GM12878 (cell line): Measurements from ENCODE around the gene MCOLN3. TPM values are rescaled to one million over a fixed set of nuclear protein-coding genes. Genes with fewer than 3 reads are reported as not detected.
A peak's percentile ranks its signal among the peaks of the same experiment; 100 is the strongest.

Experiments
- ATAC-seq: fragments of 200-7000 bp; cut with Tn5 transposase; 3 replicates; pipeline ENCODE4 v1.9.1; 2020; ENCODE audit warnings: mild to moderate bottlenecking, moderate library complexity
- BruUV-seq: library from RNA; stranded (reverse); fragments of 400-500 nt; replicated peaks from 2 replicates; lab custom pipeline; 2021; lab: Mats Ljungman, UMichigan
- CTCF ChIA-PET: fragments of 300-600 bp; sonication (Branson Sonifier 250); formaldehyde crosslinking; extraction: SDS; loops from one replicate; lab custom pipeline; 2021; ENCODE audit warnings: inconsistent platforms; lab: Yijun Ruan, JAX
- POLR2A ChIA-PET: fragments of 350-600 bp; formaldehyde crosslinking; extraction: SDS; loops from one replicate; lab custom pipeline; 2021; ENCODE audit warnings: inconsistent platforms; lab: Charles Lee
- RAD21 ChIA-PET: fragments of 300-600 bp; sonication (Branson Sonifier 250); formaldehyde crosslinking; loops from one replicate; lab custom pipeline; 2023; ENCODE audit warnings: antibody characterized with exemption; ENCODE audit not compliant: unreplicated experiment; lab: Charles Lee
- SMC1A ChIA-PET: fragments of 300-600 bp; sonication (Branson Sonifier 250); formaldehyde crosslinking; loops from one replicate; lab custom pipeline; 2023; ENCODE audit not compliant: unreplicated experiment, uncharacterized antibody; lab: Charles Lee
- DNase-seq: peaks from one replicate; pipeline ENCODE4 v3.0.0-alpha.2; 2011; ENCODE audit warnings: low read depth, low spot score
- FAIRE-seq: peaks from 3 replicates; lab custom pipeline; 2011; peaks lifted over from hg19 to GRCh38; lab: Jason Lieb, UNC
- H2AFZ ChIP-seq: 2 replicates; pipeline ENCODE4 v1.6.0; 2011; ENCODE audit warnings: low read depth, low read length, control low read depth; ENCODE audit not compliant: control insufficient read depth
- H3K27ac ChIP-seq: 2 replicates; pipeline ENCODE4 v1.5.1; 2011; ENCODE audit warnings: control low read depth; ENCODE audit not compliant: control insufficient read depth, insufficient read depth
- H3K27me3 ChIP-seq, 2 experiments: replicated peaks in 1 of 2; 2 replicates each; pipeline versions ENCODE4 v1.6.0 to v1.6.1; 2011; ENCODE audit warnings: low read length in 1 of 2; ENCODE audit not compliant: control insufficient read depth in 2 of 2, insufficient read depth in 2 of 2
- H3K36me3 ChIP-seq, 2 experiments: 2 replicates each; pipeline ENCODE4 v1.5.1; 2011; ENCODE audit warnings: low read length in 1 of 2; ENCODE audit not compliant: control insufficient read depth in 2 of 2, insufficient read depth in 2 of 2
- H3K4me1 ChIP-seq: 2 replicates; pipeline ENCODE4 v1.6.1; 2011; ENCODE audit warnings: mild to moderate bottlenecking, low read length, moderate library complexity, mixed read lengths; ENCODE audit not compliant: control insufficient read depth, insufficient read depth
- H3K4me2 ChIP-seq: 2 replicates; pipeline ENCODE4 v1.6.0; 2011; ENCODE audit warnings: control low read depth; ENCODE audit not compliant: control insufficient read depth, insufficient read depth
- H3K4me3 ChIP-seq: fragments of 200-600 bp; sonication (generic); 2 replicates; pipeline ENCODE4 v1.5.1; 2016
- H3K79me2 ChIP-seq: 2 replicates; pipeline ENCODE4 v1.6.0; 2011; ENCODE audit warnings: low read length; ENCODE audit not compliant: control insufficient read depth, insufficient read depth
- H3K9ac ChIP-seq: 2 replicates; pipeline ENCODE4 v1.8.0; 2011; ENCODE audit warnings: low read length, control low read depth, mixed read lengths; ENCODE audit not compliant: control insufficient read depth, insufficient read depth
- H3K9me3 ChIP-seq: replicated peaks from 3 replicates; pipeline ENCODE4 v1.5.1; 2011; ENCODE audit warnings: mild to moderate bottlenecking, low read length; ENCODE audit not compliant: control insufficient read depth, insufficient read depth
- H4K20me1 ChIP-seq: 2 replicates; pipeline ENCODE4 v1.6.0; 2011; ENCODE audit not compliant: control insufficient read depth, insufficient read depth
- CEBPZ ChIP-seq: fragments of 150-350 bp; IDR thresholded peaks from 2 replicates; pipeline ENCODE4 v1.6.1; 2016; ENCODE audit warnings: low read depth, low read length
- JUNB ChIP-seq: IDR thresholded peaks from 2 replicates; pipeline ENCODE4 v1.6.1; 2016; ENCODE audit warnings: antibody characterized with exemption, mild to moderate bottlenecking
- MEF2A ChIP-seq: IDR thresholded peaks from 2 replicates; pipeline ENCODE4 v1.6.1; 2011; ENCODE audit warnings: low read depth, mild to moderate bottlenecking, low read length, moderate library complexity; ENCODE audit not compliant: insufficient read depth
- MYC ChIP-seq: IDR thresholded peaks from 2 replicates; pipeline ENCODE4 v1.6.1; 2011; ENCODE audit warnings: mild to moderate bottlenecking, low read length, moderate library complexity, inconsistent platforms; ENCODE audit not compliant: insufficient read depth, insufficient replicate concordance, insufficient read length, severe bottlenecking
- RB1 ChIP-seq: fragments of 450-650 bp; formaldehyde crosslinking; IDR thresholded peaks from 2 replicates; pipeline ENCODE4 v1.6.1; 2017; ENCODE audit warnings: mild to moderate bottlenecking, borderline replicate concordance
- SIN3A ChIP-seq: IDR thresholded peaks from 2 replicates; pipeline ENCODE4 v1.6.1; 2012; ENCODE audit warnings: low read depth, low read length, improper control_type of control experiment
- SRF ChIP-seq, 2 experiments: IDR thresholded peaks; 2 replicates each; pipeline ENCODE4 v1.6.1; 2011; ENCODE audit warnings: low read depth in 2 of 2, low read length in 2 of 2, mild to moderate bottlenecking in 1 of 2, moderate library complexity in 1 of 2
- STAT1 ChIP-seq: fragments of 450-650 bp; conservative IDR thresholded peaks from 2 replicates; pipeline ENCODE4 v1.6.1; 2014; ENCODE audit warnings: antibody characterized with exemption, mild to moderate bottlenecking
- TAF1 ChIP-seq: IDR thresholded peaks from 2 replicates; pipeline ENCODE4 v1.6.1; 2011; ENCODE audit warnings: mild to moderate bottlenecking, low read depth, low read length, borderline replicate concordance
- TARDBP ChIP-seq: IDR thresholded peaks from 2 replicates; pipeline ENCODE4 v1.6.1; 2016; ENCODE audit warnings: borderline replicate concordance
- WGBS: methylation state at CpG from one replicate; pipeline ENCODE4 v1.1.6; 2016; ENCODE audit warnings: low lambda C conversion rate; ENCODE audit not compliant: insufficient replicate concordance, insufficient coverage; ENCODE audit errors: missing lambda C conversion rate; 5-methylcytosine and 5-hydroxymethylcytosine counted together
- in situ Hi-C: fragments of 300-500 bp; cut with MboI; formaldehyde crosslinking; loops from 9 replicates; pipeline ENCODE4 v1.14.3; 2018; ENCODE audit warnings: mixed read lengths
- intact Hi-C: fragments of 100-400 bp; cut with micrococcal nuclease; formaldehyde crosslinking; loops from one replicate; pipeline ENCODE4 v1.14.2; 2022; ENCODE audit not compliant: unreplicated experiment
- polyA plus RNA-seq, 11 experiments: library from polyadenylated mRNA; depleted of rRNA in 4 of 11; unstranded in 6 of 11; stranded (reverse) in 5 of 11; fragments of >200 nt; fragmentation: Nextera tagmentation in 4 of 11; fragmentation: Illumina TruSeq in 1 of 11; extraction: Ambion mirVana in 4 of 11; extraction: Trizol in 1 of 11; gene quantifications; 1 replicate in 1 of 11; 2 replicates in 10 of 11; pipeline versions ENCODE4 v1.2.1 to v1.2.3, GENCODE V29; 2011 to 2016; ENCODE audit warnings: inconsistent platforms in 2 of 11, missing spikeins in 2 of 11, low read depth in 1 of 11
- total RNA-seq, 4 experiments: library from RNA; depleted of rRNA in 3 of 4; stranded (reverse); fragments of >200 nt in 3 of 4; fragmentation: Illumina TruSeq in 1 of 4; extraction: Trizol in 1 of 4; gene quantifications; 2 replicates each; pipeline versions ENCODE4 v1.2.1 to v1.2.3, GENCODE V29; 2013 to 2021
- TF ChIP-seq, protein P1 (sequence below): IDR thresholded peaks from 2 replicates; pipeline ENCODE4 v1.6.1; 2012; ENCODE audit warnings: low read depth, low read length, improper control_type of control experiment
- TF ChIP-seq, protein P2 (sequence below): IDR thresholded peaks from 2 replicates; pipeline ENCODE4 v1.6.1; 2011; ENCODE audit warnings: low read depth, low read length, improper control_type of control experiment, borderline replicate concordance

MCOLN3 gene
- total and polyA plus RNA-seq, 10 of the 15 experiments (the other 5 are each of a cell fraction or from before 2014, with no cell fraction given): 0.48 to 7.4 (median 3.8) TPM

GRCh38 chr1:85033221-85033620, 15.1 kb downstream of the MCOLN3 start:
- H3K9ac ChIP-seq: no peak overlapping the region
- no peak for DNase-seq
- H3K4me1 ChIP-seq: no peaks in the 10 kb centered on the region
- H3K36me3 ChIP-seq: no peaks in the 10 kb centered on the region
- H2AFZ ChIP-seq: no peak overlapping the region
- 0 out of 4 replicates have a peak, but pooled peaks of 1 of the 2 experiments have one; percentile 54 for TF ChIP-seq SRF (IDR thresholded peaks at IDR 0.05; ENCODE audit: low read depth in 2 of 2, low read length in 2 of 2)
- peak; percentile 28; the same call in 1 of the 2 replicates for TF ChIP-seq JUNB
- TF ChIP-seq MEF2A: peak; percentile 75; the same call in 1 of the 2 replicates
- TF ChIP-seq RB1: no peak
- TF ChIP-seq, all 136 proteins: peak for 3
- H3K9me3 ChIP-seq: no peaks in the 10 kb centered on the region
- no peaks in the 10 kb centered on the region for H4K20me1 ChIP-seq
- ChIA-PET POLR2A (no interaction called here), CTCF (interaction anchor here (0.6 to 2.0 kb wide), 5 partner anchors 9 to 297 kb away, joined by 3 to 11 read pairs (median 3); no protein-coding TSS in a partner anchor), SMC1A (interaction anchor here (0.7 to 4.6 kb wide), 4 partner anchors 7 to 88 kb away, joined by 3 to 28 read pairs (median 8); no protein-coding TSS in a partner anchor), RAD21 (interaction anchor here (1.0 to 2.5 kb wide), 3 partner anchors 88 to 222 kb away, joined by 3 to 9 read pairs (median 3); no protein-coding TSS in a partner anchor)
- H3K4me3 ChIP-seq: no peak overlapping the region
- ATAC-seq (no peak), FAIRE-seq (no peak)
- intact Hi-C loops (no loop called here), in situ Hi-C loops (no loop called here)
- WGBS: 50% methylated on average over 2 of the region's 2 CpGs
- no TSS peak for BruUV-seq
- no peaks in the 10 kb centered on the region for H3K79me2 ChIP-seq
- no peaks in the 10 kb centered on the region for H3K27me3 ChIP-seq
- no peak overlapping the region for H3K4me2 ChIP-seq
- H3K27ac ChIP-seq: no peak overlapping the region

GRCh38 chr1:85030536-85030935, 17.8 kb downstream of the MCOLN3 start:
- H4K20me1 ChIP-seq: no peaks in the 10 kb centered on the region
- DNase-seq: no peak
- no peaks in the 10 kb centered on the region for H3K27me3 ChIP-seq
- ChIA-PET CTCF (interaction anchor here (1.1 to 2.6 kb wide), 5 partner anchors 86 to 248 kb away, joined by 4 to 10 read pairs (median 6); no protein-coding TSS in a partner anchor), SMC1A (interaction anchor here (1.1 to 4.6 kb wide), 2 partner anchors 86 to 224 kb away, joined by 4 to 28 read pairs; no protein-coding TSS in a partner anchor), POLR2A (no interaction called here), RAD21 (interaction anchor here (1.0 to 2.5 kb wide), 2 partner anchors 86 kb away, joined by 4 to 9 read pairs; no protein-coding TSS in a partner anchor)
- H3K27ac ChIP-seq: no peak overlapping the region
- no peaks in the 10 kb centered on the region for H3K79me2 ChIP-seq
- H3K4me3 ChIP-seq: no peak overlapping the region
- no peak overlapping the region for H3K4me2 ChIP-seq
- in situ Hi-C loops (no loop called here), intact Hi-C loops (no loop called here)
- TF ChIP-seq, protein P1, sequence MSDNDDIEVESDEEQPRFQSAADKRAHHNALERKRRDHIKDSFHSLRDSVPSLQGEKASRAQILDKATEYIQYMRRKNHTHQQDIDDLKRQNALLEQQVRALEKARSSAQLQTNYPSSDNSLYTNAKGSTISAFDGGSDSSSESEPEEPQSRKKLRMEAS: no peak
- TF ChIP-seq MYC (no peak), STAT1 (no peak), TARDBP (no peak), CEBPZ (no peak), SIN3A (no peak), TAF1 (no peak)
- TF ChIP-seq, protein P2, sequence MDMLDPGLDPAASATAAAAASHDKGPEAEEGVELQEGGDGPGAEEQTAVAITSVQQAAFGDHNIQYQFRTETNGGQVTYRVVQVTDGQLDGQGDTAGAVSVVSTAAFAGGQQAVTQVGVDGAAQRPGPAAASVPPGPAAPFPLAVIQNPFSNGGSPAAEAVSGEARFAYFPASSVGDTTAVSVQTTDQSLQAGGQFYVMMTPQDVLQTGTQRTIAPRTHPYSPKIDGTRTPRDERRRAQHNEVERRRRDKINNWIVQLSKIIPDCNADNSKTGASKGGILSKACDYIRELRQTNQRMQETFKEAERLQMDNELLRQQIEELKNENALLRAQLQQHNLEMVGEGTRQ: no peak
- no peaks in the 10 kb centered on the region for H3K9me3 ChIP-seq
- BruUV-seq: no TSS peak
- ATAC-seq: no peak
- H2AFZ ChIP-seq: no peak overlapping the region
- H3K36me3 ChIP-seq: no peaks in the 10 kb centered on the region
- no peaks in the 10 kb centered on the region for H3K4me1 ChIP-seq
- no peak overlapping the region for H3K9ac ChIP-seq
- FAIRE-seq: no peak
